ENCODE results near the gene MRFAP1. TPM values are rescaled to one million over a fixed set of nuclear protein-coding genes. Genes with fewer than 3 reads are reported as not detected.
"Not testable (repeated sequence)": the region's sequence is repeated elsewhere in the genome, so short reads cannot be mapped to it uniquely, and the experiment has no call there.

MRFAP1 gene
- total RNA-seq, 1 donor from 2014 or later: 93.8 TPM

GRCh38 chr4:6665320-6665654, 24.8 kb downstream of the MRFAP1 start:
- H3K27me3 Mint-ChIP-seq: peaks cover 12% of the 10 kb centered on the region
- ChIA-PET CTCF (no interaction called here), POLR2A (interaction anchor here (0.7 kb wide), 1 partner anchor 8 kb away, joined by 3 read pairs; no protein-coding TSS in a partner anchor)
- H3K36me3 Mint-ChIP-seq (ENCODE audit: low read depth): peaks cover 3% of the 10 kb centered on the region
- intact Hi-C loops (cut with micrococcal nuclease): no loop called here
- no peak overlapping the region for H3K27ac Mint-ChIP-seq
- H3K4me1 Mint-ChIP-seq: no peaks in the 10 kb centered on the region
- TF ChIP-seq CTCF (IDR thresholded peaks at IDR 0.05): no peak
- no peak for ATAC-seq (ENCODE audit: low read depth)
- H3K9me3 Mint-ChIP-seq: no peaks in the 10 kb centered on the region
- no peak for DNase-seq
- no peak overlapping the region for H3K4me3 Mint-ChIP-seq

GRCh38 chr4:6668391-6668790, 27.9 kb downstream of the MRFAP1 start:
- no peaks in the 10 kb centered on the region for H3K9me3 Mint-ChIP-seq
- no peak for DNase-seq
- ATAC-seq (ENCODE audit: low read depth): no peak
- H3K27ac Mint-ChIP-seq: no peak overlapping the region
- H3K4me1 Mint-ChIP-seq: peaks cover 7% of the 10 kb centered on the region
- ChIA-PET POLR2A (no interaction called here), CTCF (no interaction called here)
- intact Hi-C loops (cut with micrococcal nuclease): no loop called here
- H3K4me3 Mint-ChIP-seq: no peak overlapping the region
- peaks cover 1% of the 10 kb centered on the region for H3K27me3 Mint-ChIP-seq
- H3K36me3 Mint-ChIP-seq (ENCODE audit: low read depth): peaks cover 4% of the 10 kb centered on the region
- TF ChIP-seq CTCF (IDR thresholded peaks at IDR 0.05): no peak

DNA sequence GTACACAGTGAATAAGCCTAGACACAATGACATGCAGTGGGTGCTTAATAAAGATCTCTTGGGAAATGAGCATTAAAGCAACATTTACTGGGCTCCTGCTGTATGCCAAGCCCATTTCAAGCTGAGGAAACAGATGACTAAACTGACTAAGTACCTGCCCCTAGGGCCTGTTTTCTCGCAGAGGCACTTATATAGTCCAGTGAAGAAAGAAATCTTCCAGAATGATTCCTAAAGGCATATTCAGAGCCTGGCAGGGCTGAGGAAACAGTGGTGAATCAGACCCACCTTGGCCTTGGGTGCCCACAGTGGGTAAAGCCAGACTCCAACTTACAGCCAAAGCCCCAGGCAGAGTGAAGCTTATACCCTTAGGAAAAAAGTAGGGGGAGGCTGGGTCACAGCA, 31.2 kb downstream of the MRFAP1 start:
- POLR2A ChIA-PET: interaction anchor here (0.6 to 5.2 kb wide), 2 partner anchors 31 to 1482 kb away, joined by 3 to 118 read pairs; partner anchors contain the start of gene MRFAP1
- no peaks in the 10 kb centered on the region for H3K9me3 Mint-ChIP-seq
- CTCF ChIA-PET: no interaction called here

GRCh38 chr4:6672131-6672530, 31.6 kb downstream of the MRFAP1 start:
- CTCF ChIA-PET: no interaction called here
- H3K4me1 Mint-ChIP-seq: peaks cover 41% of the 10 kb centered on the region
- ATAC-seq (ENCODE audit: low read depth) (no peak), DNase-seq (no peak)
- no peaks in the 10 kb centered on the region for H3K27me3 Mint-ChIP-seq
- intact Hi-C loops (cut with micrococcal nuclease): no loop called here
- H3K4me3 Mint-ChIP-seq: no peak overlapping the region
- TF ChIP-seq CTCF (IDR thresholded peaks at IDR 0.05): no peak
- POLR2A ChIA-PET: interaction anchor here (5.2 kb wide), 1 partner anchor 31 kb away, joined by 118 read pairs; the partner anchor contains the start of gene MRFAP1
- H3K36me3 Mint-ChIP-seq (ENCODE audit: low read depth): peaks cover 33% of the 10 kb centered on the region
- H3K27ac Mint-ChIP-seq: no peak overlapping the region
- no peaks in the 10 kb centered on the region for H3K9me3 Mint-ChIP-seq

More for the DNA sequence above, 31.2 kb downstream of the MRFAP1 start:
- no peak overlapping the region for H3K4me3 Mint-ChIP-seq
- DNase-seq (no peak), ATAC-seq (ENCODE audit: low read depth) (no peak)
- TF ChIP-seq CTCF (IDR thresholded peaks at IDR 0.05): no peak
- H3K27ac Mint-ChIP-seq: no peak overlapping the region
- peaks cover 37% of the 10 kb centered on the region for H3K4me1 Mint-ChIP-seq
- no peaks in the 10 kb centered on the region for H3K27me3 Mint-ChIP-seq
- H3K36me3 Mint-ChIP-seq (ENCODE audit: low read depth): peaks cover 28% of the 10 kb centered on the region
- intact Hi-C loops (cut with micrococcal nuclease): no loop called here

DNA sequence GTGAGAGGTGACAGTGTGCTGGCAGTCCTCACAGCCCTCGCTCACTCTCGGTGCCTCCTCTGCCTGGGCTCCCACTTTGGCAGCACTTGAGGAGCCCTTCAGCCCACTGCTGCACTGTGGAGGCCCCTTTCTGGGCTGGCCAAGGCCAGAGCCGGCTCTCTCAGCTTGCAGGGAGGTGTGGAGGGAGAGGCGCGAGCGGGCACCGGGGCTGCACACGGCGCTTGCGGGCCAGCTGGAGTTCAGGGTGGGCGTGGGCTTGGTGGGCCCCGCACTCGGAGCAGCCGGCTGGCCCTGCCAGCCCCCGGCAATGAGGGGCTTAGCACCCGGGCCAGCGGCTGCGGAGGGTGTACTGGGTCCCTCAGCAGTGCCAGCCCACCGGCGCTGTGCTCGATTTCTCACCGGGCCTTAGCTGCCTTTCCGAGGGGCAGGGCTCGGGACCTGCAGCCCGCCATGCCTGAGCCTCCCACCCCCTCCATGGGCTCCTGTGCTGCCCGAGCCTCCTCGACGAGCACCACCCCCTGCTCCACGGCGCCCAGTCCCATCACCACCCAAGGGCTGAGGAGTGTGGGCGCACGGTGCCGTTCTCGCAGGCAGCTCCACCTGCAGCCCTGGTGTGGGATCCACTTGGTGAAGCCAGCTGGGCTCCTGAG, 32.2 kb downstream of the MRFAP1 start:
- H3K27ac Mint-ChIP-seq: peak overlapping the region; percentile 96
- H3K27me3 Mint-ChIP-seq; ATAC-seq (ENCODE audit: low read depth); DNase-seq; H3K9me3 Mint-ChIP-seq; CTCF ChIA-PET; intact Hi-C loops (cut with micrococcal nuclease): not testable (repeated sequence)
- peaks cover 38% of the 10 kb centered on the region for H3K36me3 Mint-ChIP-seq (ENCODE audit: low read depth)
- POLR2A ChIA-PET: interaction anchor here (1.0 to 5.2 kb wide), 10 partner anchors 14 to 395 kb away, joined by 3 to 118 read pairs (median 10); partner anchors contain the start of genes BLOC1S4, GRPEL1, MAN2B2 and MRFAP1
- H3K4me1 Mint-ChIP-seq: peaks cover 47% of the 10 kb centered on the region
- peak overlapping the region; percentile 91 for H3K4me3 Mint-ChIP-seq

DNA sequence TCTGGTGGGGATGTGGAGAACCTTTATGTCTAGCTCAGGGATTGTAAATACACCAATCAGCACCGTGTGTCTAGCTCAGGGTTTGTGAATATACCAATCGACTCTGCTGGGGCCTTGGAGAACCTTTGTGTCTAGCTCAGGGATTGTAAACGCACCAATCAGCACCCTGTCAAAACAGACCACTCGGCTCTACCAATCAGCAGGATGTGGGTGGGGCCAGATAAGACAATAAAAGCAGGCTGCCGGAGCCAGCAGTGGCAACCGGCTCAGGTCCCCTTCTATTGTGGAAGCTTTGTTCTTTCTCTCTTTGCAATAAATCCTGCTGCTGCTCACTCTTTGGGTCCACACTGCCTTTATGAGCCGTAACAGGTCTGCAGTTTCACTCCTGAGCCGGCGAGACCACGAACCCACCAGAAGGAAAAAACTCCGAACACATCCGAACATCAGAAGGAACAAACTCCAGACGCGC, 32.7 kb downstream of the MRFAP1 start:
- peak overlapping the region; percentile 96 for H3K27ac Mint-ChIP-seq
- POLR2A ChIA-PET: interaction anchor here (0.6 to 5.2 kb wide), 18 partner anchors 8 to 404 kb away, joined by 3 to 118 read pairs (median 6); partner anchors contain the start of genes BLOC1S4, GRPEL1, MAN2B2 and MRFAP1
- CTCF ChIA-PET; ATAC-seq (ENCODE audit: low read depth); DNase-seq; intact Hi-C loops (cut with micrococcal nuclease); H3K27me3 Mint-ChIP-seq; H3K9me3 Mint-ChIP-seq: not testable (repeated sequence)
- H3K36me3 Mint-ChIP-seq (ENCODE audit: low read depth): peaks cover 41% of the 10 kb centered on the region
- peak overlapping the region; percentile 91 for H3K4me3 Mint-ChIP-seq
- H3K4me1 Mint-ChIP-seq: peaks cover 49% of the 10 kb centered on the region

Measured in activated B cell treated with CpG ODN at 0.5 μM for 24 hours (primary cell).